IPS-18a (cell line): ENCODE results near the gene ID1.
A peak's percentile ranks its signal among the peaks of the same experiment; 100 is the strongest.
"Not testable (repeated sequence)": the region's sequence is repeated elsewhere in the genome, so short reads cannot be mapped to it uniquely, and the experiment has no call there.

Experiments
- H3K27ac ChIP-seq: one replicate; pipeline ENCODE4 v1.5.1; 2013; ENCODE audit warnings: low read length
- H3K27me3 ChIP-seq: one replicate; pipeline ENCODE4 v1.6.1; 2013; ENCODE audit warnings: mild to moderate bottlenecking, low read length; ENCODE audit not compliant: control insufficient read depth, insufficient read depth
- H3K36me3 ChIP-seq: one replicate; pipeline ENCODE4 v1.6.1; 2013; ENCODE audit warnings: low read depth, low read length; ENCODE audit not compliant: control insufficient read depth
- H3K4me1 ChIP-seq: one replicate; pipeline ENCODE4 v1.6.1; 2013; ENCODE audit warnings: low read depth, low read length; ENCODE audit not compliant: control insufficient read depth
- H3K4me3 ChIP-seq: one replicate; pipeline ENCODE4 v1.5.1; 2013; ENCODE audit warnings: low read length
- H3K9ac ChIP-seq: one replicate; pipeline ENCODE4 v1.6.1; 2013; ENCODE audit warnings: mild to moderate bottlenecking, low read length, moderate library complexity
- H3K9me3 ChIP-seq: one replicate; pipeline ENCODE4 v1.6.1; 2013; ENCODE audit warnings: low read depth, low read length; ENCODE audit not compliant: control insufficient read depth

The ID1 gene

DNA sequence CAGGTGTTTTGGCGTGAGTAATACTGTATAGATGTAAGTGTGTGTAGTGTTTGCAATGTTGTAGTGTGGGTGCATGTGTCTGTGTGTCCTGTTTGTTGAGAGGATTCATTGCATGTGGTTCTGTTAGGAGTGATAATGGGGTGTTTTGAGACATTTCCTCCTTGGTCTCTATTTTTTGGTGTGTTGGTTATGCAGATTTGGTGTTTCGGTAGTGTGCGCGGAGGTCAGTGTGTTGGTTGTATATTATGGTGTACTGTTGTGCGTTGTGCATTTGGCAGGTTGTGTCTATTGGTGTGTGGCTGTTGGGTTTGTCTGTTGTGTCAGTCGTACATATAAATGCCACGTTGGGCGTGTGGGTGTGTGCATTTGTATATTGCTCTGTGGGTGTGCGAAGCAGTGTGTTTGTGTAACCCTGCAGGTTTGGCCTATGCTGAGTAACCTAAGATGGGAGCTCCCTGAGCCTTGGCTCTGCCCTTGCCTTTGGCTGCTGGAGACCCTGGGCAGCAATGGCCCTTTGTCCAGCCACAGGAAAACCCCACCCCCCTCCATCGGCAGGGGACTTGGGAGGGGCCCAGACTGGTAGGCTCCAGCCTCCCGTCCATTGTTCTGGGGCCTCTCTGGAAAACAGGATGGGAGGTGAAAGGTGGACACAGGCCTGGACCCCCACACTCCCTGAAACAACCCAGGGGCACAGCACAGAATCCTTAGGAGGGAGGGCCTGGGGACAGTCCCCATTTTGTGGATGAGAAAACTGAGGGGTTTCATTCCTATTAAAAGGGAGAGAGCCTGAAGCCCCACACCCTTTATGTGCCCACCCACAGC lies 10.3 kb upstream of the ID1 start:
- Histone ChIP-seq H3K36me3 (no peaks in the 10 kb centered on the region), H3K9me3 (no peaks in the 10 kb centered on the region), H3K4me3 (no peak overlapping the region), H3K9ac (no peak overlapping the region), H3K27ac (no peak overlapping the region), H3K27me3 (no peaks in the 10 kb centered on the region), H3K4me1 (peaks cover 21% of the 10 kb centered on the region)

DNA sequence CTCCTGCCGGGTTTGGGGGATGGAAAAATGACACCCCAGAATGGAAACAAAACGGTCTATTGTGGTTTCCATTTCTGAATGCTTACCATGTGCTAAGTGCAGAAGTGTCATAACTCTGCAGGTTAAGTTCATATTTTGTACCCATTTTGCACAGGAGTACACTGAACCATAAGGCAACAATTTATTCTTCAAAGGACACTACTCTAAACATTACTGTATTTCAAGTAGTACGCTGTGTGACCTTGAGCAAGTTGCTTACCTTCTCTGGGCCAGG lies 9.8 kb upstream of the ID1 start:
- Histone ChIP-seq H3K27ac (peak overlapping the region; percentile 5), H3K4me3 (no peak overlapping the region), H3K4me1 (peaks cover 21% of the 10 kb centered on the region), H3K9ac (no peak overlapping the region), H3K27me3 (no peaks in the 10 kb centered on the region), H3K36me3 (no peaks in the 10 kb centered on the region), H3K9me3 (no peaks in the 10 kb centered on the region)

DNA sequence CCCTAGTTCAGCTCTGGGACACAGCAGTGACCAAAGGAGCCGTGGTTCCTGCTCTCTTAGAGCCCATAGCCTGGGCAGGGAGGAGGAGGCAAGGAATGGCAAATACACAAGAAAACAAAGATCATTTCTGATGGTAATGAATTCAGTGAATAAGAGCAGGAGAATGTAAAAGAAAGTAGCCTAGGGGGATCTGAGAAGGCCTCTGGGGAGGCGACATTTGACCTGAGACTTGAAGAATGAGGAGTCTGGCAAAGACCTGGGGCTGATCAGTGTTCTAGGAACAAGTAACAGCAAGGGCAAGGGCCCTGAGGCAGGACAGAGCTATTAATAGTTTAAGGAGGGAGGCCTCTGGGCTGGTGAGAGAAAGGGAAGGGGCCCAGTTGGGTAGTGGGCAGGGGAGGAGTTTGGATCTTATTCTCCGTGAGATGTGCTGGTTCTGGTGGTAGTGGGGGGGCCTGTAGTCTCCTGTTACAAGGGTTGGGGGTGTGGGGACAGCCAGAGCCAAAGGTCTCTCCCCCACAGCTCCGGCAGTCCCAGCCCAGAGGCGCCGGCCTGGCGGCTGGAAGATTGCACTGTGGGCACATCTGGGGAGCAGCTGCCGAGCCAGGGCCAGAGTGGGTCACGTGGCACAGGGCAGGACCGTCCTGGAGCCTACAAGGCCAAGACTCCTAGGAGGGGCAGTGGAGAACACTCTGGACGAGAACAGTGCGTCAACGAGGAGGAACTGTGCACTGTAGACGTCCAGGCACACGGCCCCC lies 9.3 kb upstream of the ID1 start:
- Histone ChIP-seq H3K9me3 (no peaks in the 10 kb centered on the region), H3K4me1 (peaks cover 21% of the 10 kb centered on the region), H3K27ac (peak overlapping the region; percentile 71), H3K36me3 (no peaks in the 10 kb centered on the region), H3K9ac (no peak overlapping the region), H3K4me3 (no peak overlapping the region), H3K27me3 (no peaks in the 10 kb centered on the region)

DNA sequence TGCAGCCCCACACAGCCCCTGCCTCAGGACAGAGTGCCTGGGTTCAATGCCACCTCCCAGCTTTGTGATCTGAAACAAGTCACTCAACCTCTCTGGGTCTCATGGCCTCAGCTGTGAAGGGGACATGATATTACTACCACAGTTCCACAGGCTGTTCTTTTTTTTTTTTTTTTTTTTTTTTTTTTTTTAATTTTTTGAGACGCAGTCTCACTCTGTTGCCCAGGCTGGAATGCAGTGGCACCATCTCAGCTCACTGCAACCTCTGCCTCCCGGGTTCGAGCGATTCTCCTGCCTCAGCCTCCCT lies 8.7 kb upstream of the ID1 start:
- not testable (repeated sequence) for H3K27me3 ChIP-seq, H3K36me3 ChIP-seq, H3K4me3 ChIP-seq, H3K9ac ChIP-seq, H3K9me3 ChIP-seq
- Histone ChIP-seq H3K4me1 (peaks cover 16% of the 10 kb centered on the region), H3K27ac (peak overlapping the region; percentile 71)

DNA sequence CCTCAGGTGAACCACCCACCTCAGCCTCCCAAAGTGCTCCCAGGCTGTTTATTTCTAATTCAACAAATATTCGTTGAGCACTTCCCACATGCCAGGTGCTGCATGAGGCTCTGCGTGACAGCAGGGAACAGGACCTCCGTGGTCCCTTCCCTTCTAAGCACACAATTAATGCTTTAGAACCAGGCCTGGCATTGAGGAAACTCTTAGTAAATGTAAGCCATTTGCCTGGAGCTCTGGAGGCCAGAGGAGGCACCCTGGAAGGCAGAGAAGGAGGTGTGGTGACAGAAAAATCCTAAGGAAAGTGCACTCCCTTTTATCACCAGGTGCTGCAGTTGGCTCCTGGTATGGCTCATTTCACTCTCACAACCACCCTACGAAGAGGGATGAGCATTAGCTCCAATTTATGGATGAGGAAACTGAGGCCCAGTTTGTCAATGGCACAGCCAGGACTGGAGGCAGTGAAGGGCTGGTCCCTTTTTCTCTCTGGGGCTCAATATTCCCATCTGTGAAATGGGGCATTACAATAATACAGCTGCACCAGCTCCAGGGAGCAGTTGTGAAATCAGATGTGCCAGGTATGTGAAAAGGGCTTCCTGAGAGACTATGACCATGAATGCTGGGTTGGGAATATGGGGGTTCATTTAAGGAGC lies 8.1 kb upstream of the ID1 start:
- no peak overlapping the region for H3K4me3 ChIP-seq
- H3K9ac ChIP-seq: no peak overlapping the region
- no peak overlapping the region for H3K27ac ChIP-seq
- no peaks in the 10 kb centered on the region for H3K27me3 ChIP-seq
- peaks cover 15% of the 10 kb centered on the region for H3K4me1 ChIP-seq
- no peaks in the 10 kb centered on the region for H3K9me3 ChIP-seq
- H3K36me3 ChIP-seq: no peaks in the 10 kb centered on the region

DNA sequence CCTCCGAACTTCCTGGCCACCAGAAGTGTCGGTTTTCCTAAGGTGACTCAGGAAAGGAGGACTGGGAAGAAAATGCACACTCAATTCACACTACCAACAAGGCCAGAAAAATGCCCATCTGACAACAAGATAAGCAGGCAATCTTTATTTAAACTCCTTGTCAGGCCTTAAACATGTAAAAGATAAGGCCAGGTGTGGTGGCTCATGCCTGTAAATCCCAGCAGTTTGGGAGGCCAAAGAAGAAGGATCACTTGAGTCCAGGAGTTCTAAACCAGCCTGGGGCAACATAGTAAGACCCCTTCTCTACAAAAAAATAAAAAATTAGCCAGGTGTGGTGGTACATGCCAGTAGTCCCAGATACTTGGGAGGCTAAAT lies 7.6 kb upstream of the ID1 start:
- H3K9ac ChIP-seq: no peak overlapping the region
- H3K27ac ChIP-seq: no peak overlapping the region
- no peaks in the 10 kb centered on the region for H3K36me3 ChIP-seq
- H3K4me1 ChIP-seq: peaks cover 15% of the 10 kb centered on the region
- no peaks in the 10 kb centered on the region for H3K27me3 ChIP-seq
- no peak overlapping the region for H3K4me3 ChIP-seq
- H3K9me3 ChIP-seq: no peaks in the 10 kb centered on the region

DNA sequence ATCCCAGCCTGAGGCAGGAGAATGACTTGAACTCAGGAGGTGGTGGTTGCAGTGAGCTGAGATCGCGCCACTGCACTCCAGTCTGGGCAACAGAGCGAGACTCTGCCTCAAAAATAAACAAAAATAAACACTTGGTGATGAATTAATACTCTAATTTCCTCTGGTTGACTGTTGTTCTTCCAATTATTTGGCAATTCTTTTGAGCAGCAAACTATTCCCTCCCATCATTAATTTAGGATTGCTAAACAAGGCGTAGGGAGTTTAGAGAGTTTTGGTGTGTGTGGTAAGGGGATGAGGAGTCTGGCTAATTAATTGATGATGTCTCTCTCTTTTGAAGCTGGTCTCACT lies 2.7 kb upstream of the ID1 start:
- Histone ChIP-seq H3K27ac (no peak overlapping the region), H3K9ac (no peak overlapping the region), H3K4me3 (no peak overlapping the region), H3K36me3 (no peaks in the 10 kb centered on the region), H3K4me1 (peaks cover 14% of the 10 kb centered on the region), H3K9me3 (no peaks in the 10 kb centered on the region), H3K27me3 (no peaks in the 10 kb centered on the region)

DNA sequence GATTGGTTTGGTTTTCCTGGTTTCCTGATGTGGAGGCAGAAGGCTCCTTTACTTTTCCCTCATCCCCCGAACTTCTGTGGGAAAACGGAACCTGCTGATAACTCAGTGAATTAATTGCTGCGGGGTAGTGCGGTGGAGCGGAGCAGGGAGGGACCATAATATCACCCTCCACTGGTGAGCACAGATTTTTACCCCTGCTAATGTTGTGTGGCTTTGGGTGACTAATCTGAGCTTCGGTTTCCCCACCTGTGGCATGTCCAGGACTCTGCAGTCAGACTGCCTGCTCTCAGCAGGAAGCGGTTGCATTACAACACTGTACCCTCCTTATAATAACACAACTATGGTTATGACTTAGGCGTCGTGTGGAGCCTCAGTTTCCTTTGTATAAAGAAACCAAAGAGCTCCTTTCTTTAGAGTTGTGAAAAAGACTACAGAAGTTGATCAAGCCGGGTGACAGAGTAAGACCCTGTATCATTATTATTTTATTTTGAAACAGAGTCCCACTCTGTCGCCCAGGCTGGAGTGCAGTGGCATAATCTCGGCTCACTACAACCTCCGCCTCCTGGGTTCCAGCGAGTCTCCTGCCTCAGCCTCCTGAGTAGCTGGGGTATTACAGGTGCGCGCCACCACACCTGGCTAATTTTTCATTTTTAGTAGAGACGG lies 2.2 kb upstream of the ID1 start:
- no peak overlapping the region for H3K9ac ChIP-seq
- H3K9me3 ChIP-seq: no peaks in the 10 kb centered on the region
- no peak overlapping the region for H3K27ac ChIP-seq

DNA sequence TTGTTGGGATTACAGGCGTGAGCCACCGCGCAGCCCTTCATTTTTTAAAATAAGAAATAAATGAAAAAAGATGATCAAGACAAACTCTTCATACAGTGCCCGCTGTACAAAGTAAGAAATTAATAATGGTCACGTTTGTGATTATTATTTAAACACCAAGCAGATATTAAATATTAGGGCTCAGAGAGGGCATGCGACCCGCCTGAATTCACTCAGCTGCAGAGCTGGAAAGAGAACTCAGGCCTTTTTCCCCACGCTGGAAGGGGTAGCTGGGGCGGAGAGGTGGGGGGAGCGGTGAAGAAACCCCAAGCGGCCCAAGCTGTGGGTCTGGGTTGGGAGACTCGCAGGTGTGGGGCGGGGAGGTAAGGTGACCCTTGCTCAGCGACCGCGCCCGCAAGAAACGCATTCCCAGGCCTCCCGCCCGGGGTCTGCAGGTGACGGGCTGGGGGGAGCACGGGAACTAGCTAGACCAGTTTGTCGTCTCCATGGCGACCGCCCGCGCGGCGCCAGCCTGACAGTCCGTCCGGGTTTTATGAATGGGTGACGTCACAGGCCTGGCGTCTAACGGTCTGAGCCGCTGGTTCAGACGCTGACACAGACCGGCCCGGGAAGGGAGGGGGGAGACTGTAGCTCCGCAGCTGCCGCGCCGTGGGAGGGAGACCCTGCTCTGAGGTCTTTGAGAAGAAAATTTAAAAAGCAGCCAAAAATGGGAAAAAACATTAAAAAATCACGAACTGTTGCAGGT lies 1.1 kb upstream of the ID1 start:
- no peaks in the 10 kb centered on the region for H3K9me3 ChIP-seq
- H3K4me3 ChIP-seq: peak overlapping the region; percentile 94
- H3K27me3 ChIP-seq: no peaks in the 10 kb centered on the region
- H3K36me3 ChIP-seq: no peaks in the 10 kb centered on the region
- H3K4me1 ChIP-seq: peaks cover 29% of the 10 kb centered on the region
- H3K9ac ChIP-seq: peak overlapping the region; percentile 33
- no peak overlapping the region for H3K27ac ChIP-seq

More for the DNA sequence above, 2.2 kb upstream of the ID1 start:
- peaks cover 19% of the 10 kb centered on the region for H3K4me1 ChIP-seq
- H3K36me3 ChIP-seq: no peaks in the 10 kb centered on the region
- no peak overlapping the region for H3K4me3 ChIP-seq
- no peaks in the 10 kb centered on the region for H3K27me3 ChIP-seq

DNA sequence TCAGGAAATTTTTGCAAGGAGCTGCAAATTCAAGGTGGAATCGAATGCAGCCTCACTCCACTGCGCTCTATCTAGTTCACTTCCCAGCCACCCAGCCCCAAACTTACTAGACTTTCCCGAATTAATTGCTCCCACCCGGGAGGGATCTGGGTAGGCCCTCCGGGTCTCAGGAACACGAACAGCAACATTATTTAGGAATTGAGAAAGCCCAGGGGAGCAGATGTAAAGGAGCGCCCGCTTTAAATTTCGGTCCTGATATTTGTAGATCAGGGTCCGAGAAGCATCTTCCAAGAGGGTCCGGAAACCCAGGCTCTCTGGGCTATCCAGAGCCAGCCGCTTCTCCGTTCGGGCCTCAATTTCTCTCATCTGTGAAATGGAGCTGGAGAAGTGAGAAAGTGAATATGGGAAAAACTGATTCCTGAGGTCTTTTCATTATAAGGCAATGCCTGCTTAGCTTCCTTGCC lies 490 bp upstream of the ID1 start:
- Histone ChIP-seq H3K27ac (no peak overlapping the region), H3K4me1 (peaks cover 32% of the 10 kb centered on the region), H3K9ac (peak overlapping the region; percentile 33), H3K27me3 (no peaks in the 10 kb centered on the region), H3K36me3 (no peaks in the 10 kb centered on the region), H3K4me3 (peak overlapping the region; percentile 94), H3K9me3 (no peaks in the 10 kb centered on the region)
